ENCODE results near the gene NTNG1.

GRCh38 chr1:107198561-107198960, 57.7 kb downstream of the NTNG1 start:
- no peak for TF ChIP-seq CTCF (IDR thresholded peaks at IDR 0.05; ENCODE audit: insufficient read depth, low read length)
- TF ChIP-seq SPI1 (IDR thresholded peaks at IDR 0.05; ENCODE audit: borderline replicate concordance, low read depth), result no peak
- no peak for TF ChIP-seq GABPA (IDR thresholded peaks at IDR 0.05; ENCODE audit: low read depth)
- no peak for TF ChIP-seq POLR2AphosphoS5 (IDR thresholded peaks at IDR 0.05; ENCODE audit: low read depth)
- TF ChIP-seq REST (IDR thresholded peaks at IDR 0.05; ENCODE audit: insufficient replicate concordance, low read depth), result no peak
